Dermis microvascular lymphatic vessel endothelial cell (primary cell): ENCODE measurements around the gene PLK5. TPM values are rescaled to one million over a fixed set of nuclear protein-coding genes. Genes with fewer than 3 reads are reported as not detected.
"Not testable (repeated sequence)": the region's sequence is repeated elsewhere in the genome, so short reads cannot be mapped to it uniquely, and the experiment has no call there.

Source experiments
- DNase-seq, 2 donors: peaks; one replicate each; pipeline versions ENCODE4 v3.0.0 to v3.0.0-alpha.2; 2010; ENCODE audit warnings: low read depth in 2 of 2
- total RNA-seq: library from RNA; depleted of rRNA; stranded (reverse); fragments of >200 nt; gene quantifications from 2 replicates; pipeline ENCODE4 v1.2.1, GENCODE V29; 2014

Gene PLK5, protein sequence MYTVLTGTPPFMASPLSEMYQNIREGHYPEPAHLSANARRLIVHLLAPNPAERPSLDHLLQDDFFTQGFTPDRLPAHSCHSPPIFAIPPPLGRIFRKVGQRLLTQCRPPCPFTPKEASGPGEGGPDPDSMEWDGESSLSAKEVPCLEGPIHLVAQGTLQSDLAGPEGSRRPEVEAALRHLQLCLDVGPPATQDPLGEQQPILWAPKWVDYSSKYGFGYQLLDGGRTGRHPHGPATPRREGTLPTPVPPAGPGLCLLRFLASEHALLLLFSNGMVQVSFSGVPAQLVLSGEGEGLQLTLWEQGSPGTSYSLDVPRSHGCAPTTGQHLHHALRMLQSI
- not detected in 2 replicates for total RNA-seq

DNA sequence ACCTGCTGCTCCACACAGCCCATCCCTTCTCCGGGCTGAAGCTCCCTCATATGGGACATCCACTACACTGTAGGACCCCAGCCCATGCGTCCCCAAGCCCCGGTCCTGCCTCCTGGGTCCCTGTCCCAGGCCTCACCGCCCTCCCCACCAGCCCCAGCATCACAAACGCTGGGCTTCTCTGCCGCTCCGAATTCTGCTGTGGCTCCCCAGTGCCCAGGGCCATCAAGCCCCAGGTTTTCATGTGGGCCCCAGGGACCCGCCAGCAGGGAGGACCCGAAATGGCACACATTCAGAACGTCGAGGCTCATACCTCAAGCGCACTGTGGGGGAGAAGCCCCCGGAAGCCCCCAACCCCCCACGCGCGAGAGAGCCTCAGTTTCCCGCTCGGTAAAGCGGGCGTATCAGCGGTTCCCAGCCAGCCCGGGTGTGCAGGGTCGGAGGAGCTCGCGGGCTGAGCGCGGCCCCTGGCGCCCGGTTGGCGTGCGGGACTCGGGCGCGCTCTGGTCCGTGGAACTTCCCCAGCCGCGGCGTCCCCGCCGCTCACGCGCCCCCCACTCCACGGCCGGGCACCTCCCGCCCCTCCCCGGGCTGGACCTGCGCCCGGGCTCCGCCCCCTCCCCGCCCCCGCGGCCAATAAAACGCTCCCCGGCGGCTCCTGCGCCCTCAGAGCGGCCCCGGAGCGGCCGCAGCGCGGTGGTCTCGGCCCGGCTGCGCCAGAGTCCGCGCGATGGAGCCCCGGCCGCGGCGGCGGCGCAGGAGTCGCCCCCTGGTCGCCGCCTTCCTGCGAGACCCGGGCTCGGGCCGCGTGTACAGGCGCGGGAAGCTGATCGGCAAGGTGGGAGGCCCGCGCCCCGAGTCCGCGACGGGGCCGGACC, at the start of gene PLK5:
PLK5 (plus strand) TSS at position 666 of the 875 bp plus-strand sequence. CDS start 2,920 bp downstream, outside the sequence.
- DNase-seq: no peak

- no peak for DNase-seq
Observed at GRCh38 chr19:1474765-1475351, 49.0 kb upstream of the PLK5 start.

DNA sequence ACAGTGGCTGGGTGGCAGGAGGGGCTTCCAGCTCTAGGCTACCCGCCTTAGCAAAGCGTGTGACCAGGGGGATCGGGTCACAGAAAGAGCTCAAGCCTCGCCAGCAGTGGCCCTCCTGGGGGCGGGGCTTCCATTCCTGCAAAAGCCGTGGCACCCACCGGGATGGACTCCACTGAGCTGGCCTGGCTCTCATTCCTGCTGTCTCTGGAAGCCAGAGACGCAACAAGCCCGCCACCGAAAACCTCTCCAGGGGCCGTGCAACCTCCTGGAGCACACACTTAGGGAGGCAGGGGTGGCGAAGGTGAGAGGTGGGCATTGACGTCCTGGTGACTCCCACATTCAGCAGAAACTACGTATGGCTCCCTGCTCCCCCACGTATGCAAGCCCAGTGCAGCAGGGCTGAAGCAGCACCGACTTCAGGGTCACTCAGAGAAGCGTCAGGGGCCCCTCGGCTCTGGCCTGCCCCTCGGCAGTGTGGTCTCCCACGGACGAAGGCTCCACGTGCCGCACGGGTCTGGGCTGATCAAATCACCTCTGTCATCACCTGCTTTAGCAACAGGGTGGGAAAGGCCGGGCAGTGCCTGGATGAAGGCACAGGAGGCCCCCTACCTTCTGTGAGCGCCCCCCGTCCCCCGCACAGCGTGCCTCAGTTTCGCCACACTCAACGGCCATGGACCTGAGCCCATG, 48.0 kb upstream of the PLK5 start:
- no peak for DNase-seq

- not testable (repeated sequence) for DNase-seq
Observed at GRCh38 chr19:1477056-1477455, 46.8 kb upstream of the PLK5 start.

DNA sequence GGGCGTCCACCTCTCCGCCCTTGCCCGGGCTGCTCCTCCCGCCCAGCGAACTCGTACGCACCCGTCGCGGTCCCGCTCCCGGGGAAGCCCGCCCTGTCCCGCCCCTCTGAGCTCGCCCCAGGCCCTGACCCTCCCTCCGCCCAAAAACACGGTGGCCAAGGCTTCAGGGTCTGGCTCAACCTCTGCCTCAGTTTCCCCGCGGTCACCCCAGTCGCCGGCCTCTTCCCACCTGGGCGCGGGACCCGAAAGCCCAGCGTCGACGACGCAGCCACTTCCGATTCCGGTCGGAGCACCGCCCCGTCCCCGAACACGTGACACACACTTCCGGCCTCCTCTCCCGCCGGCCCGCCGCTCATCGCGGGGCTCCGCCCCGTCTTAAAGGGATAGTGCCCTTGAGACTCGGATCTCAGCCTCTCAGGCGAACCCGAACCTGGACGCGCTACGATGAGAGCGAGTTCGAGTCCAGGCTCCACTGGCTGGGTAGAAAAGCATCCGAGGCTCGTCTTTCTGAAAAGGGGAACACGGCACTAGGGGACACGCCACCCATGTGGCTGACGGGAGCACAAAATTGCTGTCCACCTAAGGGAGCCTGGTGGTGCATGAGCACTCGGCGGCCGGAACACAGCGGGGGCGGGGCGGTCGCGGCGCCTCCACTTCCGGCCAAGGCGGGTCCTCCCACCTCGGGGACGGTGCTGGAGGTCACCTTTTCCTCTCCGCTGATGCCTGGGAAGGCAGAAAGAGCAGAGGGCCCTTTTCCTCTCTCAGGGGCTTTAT, 44.8 kb upstream of the PLK5 start, which contains the start of gene C19orf25:
C19orf25 (minus strand) TSS at position 282 of the 774 bp plus-strand sequence. CDS start 312 bp downstream, outside the sequence.
- peak; percentile 85 to 93 for DNase-seq

DNA sequence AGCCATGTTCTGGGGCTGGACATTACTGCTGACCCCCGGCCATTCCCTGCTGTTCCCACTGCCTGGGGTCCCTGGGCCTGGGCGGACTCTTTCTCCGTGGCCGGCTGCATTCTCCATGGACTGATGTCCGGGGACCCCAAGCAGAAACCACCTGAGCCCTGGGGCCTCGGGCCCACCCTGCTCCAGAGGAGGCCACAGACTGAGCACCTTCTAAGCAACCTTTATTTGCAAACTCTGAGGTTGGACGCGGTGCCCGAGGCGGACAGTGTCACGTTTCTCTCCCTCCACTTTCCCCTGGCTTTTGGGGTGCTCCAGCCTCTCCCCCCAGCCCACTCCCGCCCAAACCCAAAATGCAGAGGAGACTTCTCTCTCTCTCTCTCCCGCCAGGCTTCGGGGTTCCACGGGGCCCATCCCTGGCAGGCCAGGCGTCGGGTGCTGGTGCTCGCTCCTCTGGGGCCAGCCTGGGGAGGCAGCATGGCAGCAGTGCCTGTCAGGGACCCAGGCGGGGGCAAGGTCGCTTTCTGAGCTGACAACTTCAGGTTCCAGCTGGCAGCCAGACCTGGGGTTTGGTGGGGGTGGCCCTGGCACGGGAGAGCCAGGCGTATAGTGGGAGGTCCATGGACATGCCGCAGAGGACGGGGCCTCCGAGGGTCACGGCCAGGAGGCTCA, 42.5 kb upstream of the PLK5 start:
- no peak for DNase-seq

- no peak for DNase-seq
Observed at GRCh38 chr19:1481893-1482360, 42.0 kb upstream of the PLK5 start.

GRCh38 chr19:1482361-1483130, 41.3 kb upstream of the PLK5 start:
- no peak for DNase-seq

GRCh38 chr19:1483131-1483978, 40.5 kb upstream of the PLK5 start:
- no peak for DNase-seq

GRCh38 chr19:1483979-1484428, 39.9 kb upstream of the PLK5 start:
- no peak for DNase-seq

GRCh38 chr19:1486720-1487575, 36.9 kb upstream of the PLK5 start:
- DNase-seq: no peak

DNA sequence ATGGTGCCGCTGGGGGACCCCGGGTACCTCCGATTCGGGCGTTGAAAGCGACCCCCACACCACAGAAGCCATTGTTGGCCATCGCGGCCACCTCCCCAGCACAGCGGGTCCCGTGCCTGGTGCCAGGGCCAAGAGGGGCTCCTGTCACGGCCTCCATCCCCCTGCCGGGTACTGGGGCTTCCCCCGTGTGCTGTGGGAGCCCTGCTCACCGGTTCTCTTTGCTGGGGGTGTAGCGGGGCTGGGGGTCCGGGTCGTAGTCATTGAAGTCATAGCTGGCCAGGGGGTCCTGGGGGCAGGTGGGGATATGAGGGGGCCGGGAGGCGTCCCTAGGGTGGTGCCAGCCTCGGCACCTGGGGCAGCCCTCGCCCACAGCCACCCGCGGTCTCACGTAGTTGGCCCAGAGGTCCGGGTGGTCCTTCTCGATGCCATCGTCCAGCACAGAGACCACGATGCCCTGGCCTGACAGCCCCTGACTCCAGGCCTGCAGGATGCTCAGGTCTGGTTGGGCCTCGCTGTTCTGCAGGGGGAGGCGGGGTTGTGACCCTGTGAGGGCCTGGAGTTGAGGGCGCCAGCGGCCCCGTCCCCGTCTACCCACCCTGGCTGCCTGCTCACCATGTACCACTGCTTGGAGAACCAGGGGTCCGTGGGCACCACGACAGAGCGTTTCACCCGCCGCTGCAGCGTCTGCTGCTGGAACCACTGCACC, 36.1 kb upstream of the PLK5 start:
- no peak for DNase-seq

DNA sequence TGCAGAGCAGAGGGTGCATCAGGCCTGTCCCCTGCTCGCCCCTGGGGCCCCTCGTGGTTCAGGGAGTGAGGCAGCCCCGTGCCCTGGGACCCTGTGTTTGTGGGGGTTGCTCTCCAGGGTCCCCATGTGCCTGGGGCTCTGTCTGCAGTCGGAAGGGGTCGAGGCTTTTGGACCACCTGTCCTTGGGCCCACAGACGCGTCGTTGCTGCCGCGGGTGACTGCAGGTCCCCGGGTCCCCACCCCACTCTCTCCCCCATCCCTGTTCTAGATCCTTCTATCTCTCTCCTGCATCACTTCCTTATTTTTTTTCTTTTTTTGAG, 35.6 kb upstream of the PLK5 start:
- no peak for DNase-seq

DNA sequence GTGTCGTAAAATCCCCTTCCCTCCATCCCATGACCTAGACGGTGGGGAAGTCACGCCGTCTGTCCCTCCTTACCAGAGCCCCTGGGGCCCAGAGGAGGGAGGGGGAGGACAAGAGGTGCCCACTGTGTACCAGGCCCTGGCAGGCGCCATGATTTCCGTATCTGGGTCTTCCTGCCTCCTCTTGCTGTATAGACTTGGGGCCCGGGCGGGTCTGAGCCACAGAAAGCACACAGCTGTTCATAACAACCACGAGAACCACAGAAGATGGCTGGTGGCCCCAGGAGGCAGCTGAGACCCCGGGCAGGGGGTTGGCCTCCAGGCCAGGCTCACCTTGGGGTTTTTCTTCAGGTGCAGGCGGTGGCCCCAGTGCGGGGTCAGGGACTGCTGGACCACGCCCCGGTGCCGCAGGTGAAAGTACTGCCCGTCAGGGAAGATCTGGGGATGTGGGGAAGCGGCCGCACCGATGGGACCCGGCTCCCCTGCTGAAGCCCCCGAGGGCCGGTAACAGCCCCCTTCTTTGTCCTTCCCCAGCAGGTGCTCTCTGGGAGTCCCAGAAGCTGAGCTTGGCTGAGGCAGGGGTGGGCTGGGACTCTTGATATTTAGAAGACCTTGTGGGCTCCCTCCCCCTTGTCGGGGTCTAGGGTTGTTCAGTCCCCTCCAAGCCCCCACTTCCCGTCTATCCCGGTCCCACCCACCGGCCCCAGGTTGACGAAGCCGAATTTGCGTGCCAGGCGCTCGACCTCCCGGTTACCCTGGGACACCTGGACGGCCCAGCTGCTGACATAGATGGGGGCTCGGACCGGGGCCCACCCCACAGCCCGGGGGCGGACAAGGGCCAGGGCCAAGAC, 34.2 kb upstream of the PLK5 start:
- DNase-seq: no peak

DNA sequence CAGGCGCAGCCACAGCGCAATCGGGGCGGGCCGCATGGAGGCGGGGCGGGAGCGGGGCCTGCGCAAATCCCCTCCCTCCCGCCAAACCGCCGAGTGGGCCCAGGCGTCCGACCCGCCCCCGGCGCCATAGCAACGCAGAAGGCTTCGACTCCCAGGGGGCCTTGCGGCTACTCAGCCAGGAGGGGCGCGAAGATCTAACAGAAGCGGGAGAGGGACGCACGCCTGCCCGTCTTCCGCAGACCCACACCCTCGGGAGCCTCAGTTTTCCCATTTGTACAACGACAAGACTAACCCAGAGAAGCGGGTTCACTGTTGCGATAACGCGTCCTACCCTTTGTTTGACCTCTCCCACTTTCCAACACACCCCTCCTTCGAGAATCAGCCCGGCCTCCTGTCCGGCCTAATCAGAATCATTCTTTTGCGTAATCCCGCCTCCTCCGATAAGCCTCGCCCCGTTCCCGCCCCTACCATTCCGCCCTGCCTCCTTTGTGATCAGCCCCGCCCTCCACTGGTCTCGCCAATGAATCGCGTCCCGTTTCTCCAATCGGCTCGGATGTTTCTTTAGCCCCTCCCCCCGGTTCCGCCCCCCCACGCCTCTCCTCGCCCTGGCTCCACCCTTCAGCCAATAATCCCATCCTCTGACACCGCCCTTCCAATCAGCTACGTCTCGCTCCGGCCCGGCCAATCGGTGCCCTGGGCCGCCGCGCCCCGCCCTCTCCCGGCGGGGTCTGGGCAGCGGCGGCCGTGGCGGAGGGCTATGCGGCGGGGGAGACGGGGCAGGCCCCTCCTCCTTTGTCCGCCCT, 33.4 kb upstream of the PLK5 start, which contains the start of gene PCSK4:
PCSK4 (minus strand) TSS at position 40 of the 803 bp plus-strand sequence; CDS start at position 36, 4 bp downstream.
- DNase-seq: peak; percentile 97 to 99
